Neuronal stem cell (in vitro differentiated cells): ENCODE data around the gene NTHL1.

Source experiments
- DNase-seq: peaks from one replicate; pipeline ENCODE4 v3.0.0-alpha.2; 2013; ENCODE audit warnings: low spot score
- H2AFZ ChIP-seq: one replicate; pipeline ENCODE4 v1.6.1; 2013; ENCODE audit warnings: mild to moderate bottlenecking, low read length, inconsistent platforms
- H2AK5ac ChIP-seq: 2 replicates; pipeline ENCODE4 v1.6.1; 2013; ENCODE audit warnings: low read depth, mild to moderate bottlenecking, inconsistent platforms, low read length, moderate library complexity, mixed read lengths
- H2BK120ac ChIP-seq: 2 replicates; pipeline ENCODE4 v1.6.1; 2013; ENCODE audit warnings: low read depth, mild to moderate bottlenecking, inconsistent platforms, low read length, moderate library complexity, mixed read lengths
- H2BK12ac ChIP-seq: one replicate; pipeline ENCODE4 v1.6.1; 2013; ENCODE audit warnings: low read length, inconsistent platforms
- H2BK15ac ChIP-seq: 2 replicates; pipeline ENCODE4 v1.6.1; 2013; ENCODE audit warnings: mild to moderate bottlenecking, low read length, inconsistent platforms, mixed read lengths
- H2BK5ac ChIP-seq: one replicate; pipeline ENCODE4 v1.6.1; 2013; ENCODE audit warnings: inconsistent platforms, mild to moderate bottlenecking, low read length, moderate library complexity
- H3K14ac ChIP-seq: one replicate; pipeline ENCODE4 v1.6.1; 2013; ENCODE audit warnings: low read length, inconsistent platforms
- H3K18ac ChIP-seq: 2 replicates; pipeline ENCODE4 v1.6.1; 2013; ENCODE audit warnings: low read length, inconsistent platforms
- H3K23ac ChIP-seq: 2 replicates; pipeline ENCODE4 v1.6.1; 2013; ENCODE audit warnings: low read depth, mild to moderate bottlenecking, mixed read lengths, low read length, inconsistent platforms; ENCODE audit not compliant: poor library complexity
- H3K27ac ChIP-seq: replicated peaks from 3 replicates; pipeline ENCODE4 v1.5.1; 2013; ENCODE audit warnings: low read length, inconsistent platforms
- H3K27me3 ChIP-seq, 3 experiments: 2 replicates each; pipeline ENCODE4 v1.6.1; 2013; ENCODE audit warnings: low read length in 3 of 3, mild to moderate bottlenecking in 2 of 3, inconsistent platforms in 1 of 3, low read depth in 1 of 3, mixed read lengths in 1 of 3, moderate library complexity in 1 of 3; ENCODE audit not compliant: control insufficient read depth in 3 of 3, insufficient read depth in 3 of 3
- H3K36me3 ChIP-seq, 2 donors: replicated peaks in 1 of 2; 2 replicates each; pipeline ENCODE4 v1.6.1; 2013; ENCODE audit warnings: low read length in 2 of 2; ENCODE audit not compliant: control insufficient read depth in 2 of 2, insufficient read depth in 2 of 2
- H3K4ac ChIP-seq: 2 replicates; pipeline ENCODE4 v1.6.1; 2013; ENCODE audit warnings: inconsistent platforms, mild to moderate bottlenecking, low read length, moderate library complexity
- H3K4me1 ChIP-seq, 2 donors: 1 replicate in 1 of 2; 2 replicates in 1 of 2; pipeline ENCODE4 v1.6.1; 2013; ENCODE audit warnings: low read length in 2 of 2, low read depth in 1 of 2; ENCODE audit not compliant: control insufficient read depth in 2 of 2, insufficient read depth in 1 of 2
- H3K4me2 ChIP-seq: one replicate; pipeline ENCODE4 v1.6.1; 2013; ENCODE audit warnings: mild to moderate bottlenecking, low read length, inconsistent platforms; ENCODE audit not compliant: insufficient read depth, poor library complexity, severe bottlenecking
- H3K4me3 ChIP-seq, 2 donors: 2 replicates each; pipeline ENCODE4 v1.5.1; 2013; ENCODE audit warnings: low read length in 2 of 2, mild to moderate bottlenecking in 2 of 2, inconsistent platforms in 1 of 2, moderate library complexity in 1 of 2
- H3K79me1 ChIP-seq: one replicate; pipeline ENCODE4 v1.6.1; 2013; ENCODE audit warnings: low read depth, mild to moderate bottlenecking, inconsistent platforms, low read length, moderate library complexity
- H3K9ac ChIP-seq: one replicate; pipeline ENCODE4 v1.6.1; 2013; ENCODE audit warnings: mild to moderate bottlenecking, low read depth, low read length, inconsistent platforms; ENCODE audit not compliant: poor library complexity
- H3K9me3 ChIP-seq, 2 donors: replicated peaks in 1 of 2; 2 replicates each; pipeline versions ENCODE3 to v1.6.1; 2013; ENCODE audit warnings: low read length in 2 of 2, mild to moderate bottlenecking in 2 of 2, inconsistent platforms in 1 of 2, low read depth in 1 of 2, mixed read lengths in 1 of 2, moderate library complexity in 1 of 2; ENCODE audit not compliant: control insufficient read depth in 2 of 2, insufficient read depth in 1 of 2
- H4K8ac ChIP-seq: one replicate; pipeline ENCODE4 v1.6.1; 2013; ENCODE audit warnings: low read depth, mild to moderate bottlenecking, inconsistent platforms, low read length, moderate library complexity
- H4K91ac ChIP-seq: one replicate; pipeline ENCODE4 v1.6.1; 2013; ENCODE audit warnings: low read length, low read depth, mild to moderate bottlenecking, inconsistent platforms; ENCODE audit not compliant: poor library complexity
- WGBS, 2 donors: extraction: QIAGEN DNeasy Blood & Tissue Kit; methylation state at CpG; one replicate each; pipeline ENCODE4 v1.1.7; 2013; ENCODE audit warnings: missing lambda C conversion rate in 2 of 2, mixed read lengths in 1 of 2; ENCODE audit not compliant: insufficient read length in 2 of 2, insufficient replicate concordance in 1 of 2; ENCODE audit errors: extremely low coverage in 2 of 2; 5-methylcytosine and 5-hydroxymethylcytosine counted together

Gene NTHL1

GRCh38 chr16:2076072-2076865 lies 28.6 kb upstream of the NTHL1 start:
- Histone ChIP-seq H3K36me3 (peaks cover 19 to 84% of the 10 kb centered on the region in 2 donors), H3K14ac (no peak overlapping the region), H3K79me1 (peaks cover 6% of the 10 kb centered on the region), H2AK5ac (no peak overlapping the region), H2AFZ (no peak overlapping the region), H3K27me3 (no peaks in the 10 kb centered on the region), H3K23ac (no peak overlapping the region), H3K9ac (no peak overlapping the region), H3K27ac (no peak overlapping the region), H2BK15ac (no peak overlapping the region), H3K4ac (no peak overlapping the region), H4K91ac (no peak overlapping the region), H3K4me3 (no peak overlapping the region), H4K8ac (no peak overlapping the region), H3K18ac (no peak overlapping the region), H2BK5ac (peak overlapping the region; percentile 5), H3K9me3 (no peaks in the 10 kb centered on the region), H3K4me2 (no peak overlapping the region), H2BK120ac (no peak overlapping the region), H2BK12ac (no peak overlapping the region), H3K4me1 (no peaks in the 10 kb centered on the region)
- WGBS, 2 donors = no CpG with 5 or more reads among the region's 28 CpGs
- no peak for DNase-seq

DNA sequence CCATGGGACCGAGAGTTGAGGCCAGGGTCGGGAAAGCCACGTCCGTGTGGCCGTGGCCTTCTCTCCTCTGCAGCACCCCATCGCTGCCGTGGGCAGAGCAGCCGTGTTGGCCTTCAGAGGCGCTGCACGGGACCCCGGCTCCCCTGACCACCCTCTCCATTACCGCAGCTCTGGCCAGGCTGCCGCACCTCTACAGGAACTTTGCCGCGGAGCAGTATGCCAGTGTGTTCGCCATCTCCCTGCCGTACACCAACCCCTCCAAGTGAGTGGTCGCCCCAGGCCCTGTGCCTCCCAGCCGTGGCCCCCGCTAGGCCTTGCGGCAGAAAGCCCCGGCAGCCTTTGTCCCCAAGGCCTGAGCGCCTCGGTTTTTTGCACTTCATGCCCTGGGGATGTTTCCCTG lies 28.0 kb upstream of the NTHL1 start:
- Histone ChIP-seq H3K9me3 (no peaks in the 10 kb centered on the region), H2BK5ac (peak overlapping the region; percentile 5), H4K91ac (no peak overlapping the region), H3K36me3 (peaks cover 17 to 85% of the 10 kb centered on the region in 2 donors), H2AK5ac (no peak overlapping the region), H2BK15ac (no peak overlapping the region), H3K9ac (no peak overlapping the region), H4K8ac (no peak overlapping the region), H3K4me1 (no peaks in the 10 kb centered on the region), H3K18ac (no peak overlapping the region), H3K14ac (no peak overlapping the region), H2AFZ (no peak overlapping the region), H2BK12ac (no peak overlapping the region), H3K79me1 (peaks cover 6% of the 10 kb centered on the region), H3K4me3 (no peak overlapping the region), H3K27me3 (no peaks in the 10 kb centered on the region), H3K23ac (no peak overlapping the region), H3K4me2 (no peak overlapping the region), H2BK120ac (no peak overlapping the region), H3K4ac (no peak overlapping the region), H3K27ac (no peak overlapping the region)
- DNase-seq = no peak
- no CpG with 5 or more reads among the region's 24 CpGs for WGBS, 2 donors

GRCh38 chr16:2074071-2074470 lies 26.4 kb upstream of the NTHL1 start:
- Histone ChIP-seq H3K23ac (no peak overlapping the region), H3K4me1 (no peaks in the 10 kb centered on the region), H3K36me3 (peaks cover 23 to 84% of the 10 kb centered on the region in 2 donors), H2BK120ac (no peak overlapping the region), H2BK15ac (no peak overlapping the region), H3K27ac (no peak overlapping the region), H3K79me1 (peaks cover 6% of the 10 kb centered on the region), H3K14ac (no peak overlapping the region), H3K27me3 (no peaks in the 10 kb centered on the region), H4K8ac (no peak overlapping the region), H2BK12ac (no peak overlapping the region), H3K9ac (peak overlapping the region; percentile 9), H3K9me3 (no peaks in the 10 kb centered on the region), H2AK5ac (no peak overlapping the region), H3K18ac (no peak overlapping the region), H2AFZ (no peak overlapping the region), H3K4me2 (no peak overlapping the region), H3K4ac (no peak overlapping the region), H4K91ac (no peak overlapping the region), H3K4me3 (no peak overlapping the region), H2BK5ac (no peak overlapping the region)
- no peak for DNase-seq
- no CpG with 5 or more reads among the region's 20 CpGs for WGBS, 2 donors

DNA sequence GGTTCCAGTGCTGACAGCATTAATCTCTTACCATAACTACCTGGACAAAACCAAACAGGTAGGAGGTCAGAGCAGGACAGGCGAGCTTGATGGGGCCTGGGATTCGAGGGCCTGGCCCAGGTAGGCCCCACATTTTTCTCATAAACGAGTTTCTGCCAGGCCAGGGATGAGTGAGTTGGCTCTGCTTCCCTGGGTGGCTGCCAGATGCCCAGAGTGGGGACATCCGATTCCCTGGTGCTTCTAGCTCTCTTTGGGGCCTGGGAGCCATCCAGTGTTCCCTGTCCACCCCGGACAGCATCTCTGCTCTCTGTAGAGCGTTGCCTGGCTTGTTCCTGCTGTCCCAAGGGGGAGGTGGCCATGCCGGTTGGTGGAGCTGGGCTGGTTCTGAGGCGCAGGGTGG lies 25.3 kb upstream of the NTHL1 start:
- Histone ChIP-seq H4K8ac (no peak overlapping the region), H2BK120ac (no peak overlapping the region), H3K4me3 (peak overlapping the region in 1 of 2 donors; percentile 24), H3K27ac (no peak overlapping the region), H2BK15ac (no peak overlapping the region), H3K4me2 (no peak overlapping the region), H4K91ac (no peak overlapping the region), H3K36me3 (peaks cover 27 to 81% of the 10 kb centered on the region in 2 donors), H3K4ac (no peak overlapping the region), H2AFZ (no peak overlapping the region), H3K27me3 (no peaks in the 10 kb centered on the region), H3K23ac (no peak overlapping the region), H3K4me1 (no peaks in the 10 kb centered on the region), H2BK5ac (no peak overlapping the region), H3K9me3 (no peaks in the 10 kb centered on the region), H3K18ac (no peak overlapping the region), H3K79me1 (peaks cover 4% of the 10 kb centered on the region), H2BK12ac (no peak overlapping the region), H3K14ac (no peak overlapping the region), H2AK5ac (no peak overlapping the region), H3K9ac (no peak overlapping the region)
- no peak for DNase-seq
- WGBS, 2 donors = no CpG with 5 or more reads among the region's 8 CpGs
